HepG2 (cell line): ENCODE data around the gene NUFIP2.

Experiments used
- FOXO1 ChIP-seq: sonication (generic); formaldehyde crosslinking; IDR thresholded peaks from 2 replicates; pipeline ENCODE4 v1.4.0; 2020; ENCODE audit warnings: missing genetic modification reagents
- NFYB ChIP-seq: sonication (generic); formaldehyde crosslinking; IDR thresholded peaks from 2 replicates; pipeline ENCODE4 v1.4.0; 2020; ENCODE audit warnings: missing genetic modification reagents
- TF ChIP-seq, protein P1 (sequence below): sonication (generic); formaldehyde crosslinking; IDR thresholded peaks from 2 replicates; pipeline ENCODE4 v1.9.0; 2021; ENCODE audit warnings: missing genetic modification reagents, borderline replicate concordance
- TF ChIP-seq, protein P2 (sequence below): sonication (generic); formaldehyde crosslinking; IDR thresholded peaks from 2 replicates; pipeline ENCODE4 v1.5.0; 2020; ENCODE audit warnings: mild to moderate bottlenecking, missing genetic modification reagents, moderate library complexity

DNA sequence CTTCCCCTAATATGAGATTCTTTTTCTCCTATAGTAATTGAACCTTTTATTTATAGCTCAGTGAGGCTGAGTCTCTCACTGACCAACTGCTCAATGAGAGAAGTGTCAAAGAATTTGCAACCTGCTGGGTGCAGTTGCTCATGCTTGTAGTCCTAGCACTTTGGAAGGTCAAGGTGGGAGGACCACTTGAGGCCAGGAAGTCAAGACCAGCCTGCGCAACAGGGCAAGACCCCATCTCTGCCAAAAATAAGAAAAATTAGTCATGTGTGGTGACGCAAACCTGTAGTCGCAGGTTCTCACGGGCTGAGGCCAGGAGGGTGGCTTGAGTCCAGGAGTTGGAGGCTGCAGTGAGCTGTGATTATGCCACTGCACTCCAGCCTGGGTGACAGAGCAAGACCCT lies 78.2 kb downstream of the NUFIP2 start:
- TF ChIP-seq FOXO1 (CRISPR knock-in tag): no peak
- TF ChIP-seq, protein P1, sequence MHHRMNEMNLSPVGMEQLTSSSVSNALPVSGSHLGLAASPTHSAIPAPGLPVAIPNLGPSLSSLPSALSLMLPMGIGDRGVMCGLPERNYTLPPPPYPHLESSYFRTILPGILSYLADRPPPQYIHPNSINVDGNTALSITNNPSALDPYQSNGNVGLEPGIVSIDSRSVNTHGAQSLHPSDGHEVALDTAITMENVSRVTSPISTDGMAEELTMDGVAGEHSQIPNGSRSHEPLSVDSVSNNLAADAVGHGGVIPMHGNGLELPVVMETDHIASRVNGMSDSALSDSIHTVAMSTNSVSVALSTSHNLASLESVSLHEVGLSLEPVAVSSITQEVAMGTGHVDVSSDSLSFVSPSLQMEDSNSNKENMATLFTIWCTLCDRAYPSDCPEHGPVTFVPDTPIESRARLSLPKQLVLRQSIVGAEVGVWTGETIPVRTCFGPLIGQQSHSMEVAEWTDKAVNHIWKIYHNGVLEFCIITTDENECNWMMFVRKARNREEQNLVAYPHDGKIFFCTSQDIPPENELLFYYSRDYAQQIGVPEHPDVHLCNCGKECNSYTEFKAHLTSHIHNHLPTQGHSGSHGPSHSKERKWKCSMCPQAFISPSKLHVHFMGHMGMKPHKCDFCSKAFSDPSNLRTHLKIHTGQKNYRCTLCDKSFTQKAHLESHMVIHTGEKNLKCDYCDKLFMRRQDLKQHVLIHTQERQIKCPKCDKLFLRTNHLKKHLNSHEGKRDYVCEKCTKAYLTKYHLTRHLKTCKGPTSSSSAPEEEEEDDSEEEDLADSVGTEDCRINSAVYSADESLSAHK (CRISPR knock-in tag): no peak
- no peak for TF ChIP-seq NFYB
- TF ChIP-seq, protein P2, sequence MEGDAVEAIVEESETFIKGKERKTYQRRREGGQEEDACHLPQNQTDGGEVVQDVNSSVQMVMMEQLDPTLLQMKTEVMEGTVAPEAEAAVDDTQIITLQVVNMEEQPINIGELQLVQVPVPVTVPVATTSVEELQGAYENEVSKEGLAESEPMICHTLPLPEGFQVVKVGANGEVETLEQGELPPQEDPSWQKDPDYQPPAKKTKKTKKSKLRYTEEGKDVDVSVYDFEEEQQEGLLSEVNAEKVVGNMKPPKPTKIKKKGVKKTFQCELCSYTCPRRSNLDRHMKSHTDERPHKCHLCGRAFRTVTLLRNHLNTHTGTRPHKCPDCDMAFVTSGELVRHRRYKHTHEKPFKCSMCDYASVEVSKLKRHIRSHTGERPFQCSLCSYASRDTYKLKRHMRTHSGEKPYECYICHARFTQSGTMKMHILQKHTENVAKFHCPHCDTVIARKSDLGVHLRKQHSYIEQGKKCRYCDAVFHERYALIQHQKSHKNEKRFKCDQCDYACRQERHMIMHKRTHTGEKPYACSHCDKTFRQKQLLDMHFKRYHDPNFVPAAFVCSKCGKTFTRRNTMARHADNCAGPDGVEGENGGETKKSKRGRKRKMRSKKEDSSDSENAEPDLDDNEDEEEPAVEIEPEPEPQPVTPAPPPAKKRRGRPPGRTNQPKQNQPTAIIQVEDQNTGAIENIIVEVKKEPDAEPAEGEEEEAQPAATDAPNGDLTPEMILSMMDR: no peak
